ENCODE measurements around the gene TMEM260. TPM values are rescaled to one million over a fixed set of nuclear protein-coding genes. Genes with fewer than 3 reads are reported as not detected.

Gene TMEM260
- total RNA-seq, 6 experiments from 2014 or later = 10.0 to 14.9 (median 11.5) TPM

DNA sequence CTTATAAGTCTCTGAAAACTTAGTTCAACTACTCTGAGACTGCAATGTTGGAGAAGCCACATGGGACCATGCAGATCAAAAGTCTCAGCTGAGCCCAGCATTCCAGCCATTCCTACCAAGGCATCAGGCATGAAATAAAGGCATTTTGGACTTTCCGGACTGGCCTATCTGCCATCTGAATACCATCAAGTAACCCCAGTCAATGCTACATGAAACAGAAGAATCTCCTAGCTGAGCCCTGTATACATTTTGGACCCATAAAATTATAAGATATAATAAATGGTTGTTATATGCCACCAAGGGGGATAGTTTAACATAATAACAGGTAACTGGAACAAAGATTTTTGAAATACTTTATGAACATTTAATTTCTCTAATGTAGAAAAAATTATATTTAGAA is 9.3 kb upstream of the TMEM260 start:
- intact Hi-C loops (cut with DNase I) = no loop called here
- 100% methylated on average over 1 of the region's 1 CpG for WGBS (ENCODE audit: insufficient coverage, low coverage, low lambda C conversion rate, missing lambda C conversion rate)
- no peak for TF ChIP-seq POLR2A (IDR thresholded peaks at IDR 0.05)
- TF ChIP-seq CTCF (IDR thresholded peaks at IDR 0.05) = no peak
- no peaks in the 10 kb centered on the region for H3K27me3 ChIP-seq
- no peaks in the 10 kb centered on the region for H3K4me1 ChIP-seq
- no peak overlapping the region for H3K27ac ChIP-seq
- no peak overlapping the region for H3K4me3 ChIP-seq
- no peaks in the 10 kb centered on the region for H3K36me3 ChIP-seq
- no peaks in the 10 kb centered on the region for H3K9me3 ChIP-seq
- no peak for ATAC-seq
- no peak for DNase-seq

DNA sequence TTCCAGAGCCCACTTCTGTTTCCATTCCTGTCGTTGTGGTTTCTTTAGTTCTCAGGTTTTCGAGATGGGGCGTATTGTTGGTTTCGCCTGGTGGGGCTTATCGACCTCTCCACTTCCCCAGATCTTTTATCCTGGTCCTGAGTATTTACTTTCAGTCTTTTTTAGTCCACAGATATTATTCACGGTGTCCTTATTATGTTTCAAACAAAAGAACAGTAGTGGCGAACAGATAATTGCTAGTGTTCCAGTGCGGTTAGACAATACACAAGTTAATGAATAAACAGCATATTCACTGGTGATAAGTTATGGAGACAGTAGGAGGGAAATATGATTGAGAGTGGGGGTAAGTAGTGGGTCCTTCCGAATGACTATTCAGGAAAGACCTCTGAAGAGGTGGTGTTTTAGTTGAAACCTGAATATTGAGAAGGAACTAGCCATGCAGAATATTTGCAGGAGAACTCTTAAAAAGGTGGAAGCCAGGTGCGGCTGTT is 668 bp downstream of the TMEM260 start:
- H3K36me3 ChIP-seq = no peaks in the 10 kb centered on the region
- ATAC-seq (no peak), DNase-seq (no peak)
- peak overlapping the region; percentile 85 to 90 (median 88) for H3K27ac ChIP-seq
- H3K9me3 ChIP-seq = no peaks in the 10 kb centered on the region
- TF ChIP-seq CTCF (IDR thresholded peaks at IDR 0.05) (no peak), POLR2A (IDR thresholded peaks at IDR 0.05) (no peak)
- peaks cover 0 to 17% (median 2%) of the 10 kb centered on the region in 4 donors for H3K4me1 ChIP-seq
- no peaks in the 10 kb centered on the region for H3K27me3 ChIP-seq
- WGBS (ENCODE audit: insufficient coverage, low coverage, low lambda C conversion rate, missing lambda C conversion rate) = 2% methylated on average over 10 of the region's 10 CpGs
- peak overlapping the region; percentile 83 to 99 (median 95) for H3K4me3 ChIP-seq
- intact Hi-C loops (cut with DNase I) = no loop called here

- H3K9me3 ChIP-seq = no peaks in the 10 kb centered on the region
- intact Hi-C loops (cut with DNase I) = no loop called here
- H3K4me1 ChIP-seq = peaks cover 0 to 17% (median 2%) of the 10 kb centered on the region in 4 donors
- DNase-seq (no peak), ATAC-seq (no peak)
- no peak overlapping the region for H3K27ac ChIP-seq
- H3K36me3 ChIP-seq = peaks cover 0 to 3% (median 0%) of the 10 kb centered on the region in 4 donors
- no peak for TF ChIP-seq CTCF (IDR thresholded peaks at IDR 0.05)
- no peak for TF ChIP-seq POLR2A (IDR thresholded peaks at IDR 0.05)
- WGBS (ENCODE audit: insufficient coverage, low coverage, low lambda C conversion rate, missing lambda C conversion rate) = 40% methylated on average over 6 of the region's 6 CpGs
- H3K27me3 ChIP-seq = no peaks in the 10 kb centered on the region
- no peak overlapping the region for H3K4me3 ChIP-seq
Observed at GRCh38 chr14:56581041-56581727, 1.6 kb downstream of the TMEM260 start.

- H3K4me3 ChIP-seq = no peak overlapping the region
- no peak for TF ChIP-seq CTCF (IDR thresholded peaks at IDR 0.05)
- no peak for TF ChIP-seq POLR2A (IDR thresholded peaks at IDR 0.05)
- H3K36me3 ChIP-seq = peaks cover 0 to 6% (median 0%) of the 10 kb centered on the region in 4 donors
- 76% methylated on average over 7 of the region's 7 CpGs for WGBS (ENCODE audit: insufficient coverage, low coverage, low lambda C conversion rate, missing lambda C conversion rate)
- no peak overlapping the region for H3K27ac ChIP-seq
- H3K4me1 ChIP-seq = peaks cover 0 to 15% (median 2%) of the 10 kb centered on the region in 4 donors
- no peaks in the 10 kb centered on the region for H3K9me3 ChIP-seq
- intact Hi-C loops (cut with DNase I) = no loop called here
- H3K27me3 ChIP-seq = no peaks in the 10 kb centered on the region
- ATAC-seq = peak in 1 of 4 donors; percentile 39
- DNase-seq = no peak
Observed at GRCh38 chr14:56585461-56586084, 6.0 kb downstream of the TMEM260 start.

All from right lobe of liver (tissue), 6 donors.